HUDEP-2 (cell line): ENCODE results near the gene CPN2.

Experiments
- DNase-seq, 76 experiments: peaks; one replicate each; lab custom pipeline; 2025; ENCODE audit not compliant: unreplicated experiment in 76 of 76; lab: John Stamatoyannopoulos, UW

The CPN2 gene

GRCh38 chr3:194300382-194300758 is 50.8 kb downstream of the CPN2 start:
- DNase-seq = no peak

DNA sequence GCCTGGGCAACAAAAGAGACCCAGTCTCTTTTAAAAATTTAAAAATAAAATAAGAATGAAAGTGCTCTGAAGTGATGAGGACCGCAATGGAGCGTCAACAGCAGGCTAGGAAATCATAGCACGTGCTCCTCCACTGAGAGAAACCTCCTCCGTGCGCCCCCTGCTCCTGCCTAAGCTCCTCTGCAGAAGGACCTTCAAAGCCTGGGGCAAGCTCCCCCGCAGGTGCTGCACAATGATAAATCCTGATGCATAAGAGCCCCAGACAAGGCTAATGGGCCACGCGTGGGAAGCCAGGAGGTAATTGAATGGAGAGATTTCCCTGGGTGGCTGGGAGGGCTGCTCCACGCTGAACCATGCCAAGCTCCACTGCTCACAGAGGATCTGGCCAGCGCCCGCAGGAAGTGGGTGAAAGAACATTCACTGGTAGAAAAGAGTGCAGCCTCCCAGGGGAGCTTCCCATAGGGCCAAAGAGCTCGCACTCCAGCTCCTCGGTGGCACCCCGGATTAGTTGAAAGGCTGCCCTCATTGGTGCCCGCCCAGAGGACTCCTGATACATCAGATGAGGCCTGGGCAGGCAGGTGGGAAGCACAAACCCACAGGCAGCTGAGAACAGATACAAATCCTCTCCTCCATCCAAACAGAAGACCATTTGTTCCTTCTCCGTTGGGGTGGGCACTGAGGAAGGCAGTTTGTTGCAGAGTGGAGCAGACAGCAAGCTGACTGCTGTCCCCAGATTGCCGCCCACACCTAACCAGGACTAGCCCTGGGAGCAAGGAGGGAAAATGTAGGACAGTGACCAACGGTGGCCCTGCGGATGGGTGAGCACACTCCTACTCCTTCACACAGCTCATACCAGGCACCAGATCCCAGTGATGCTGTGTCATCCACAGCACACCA is 52.5 kb downstream of the CPN2 start:
- DNase-seq = no peak

DNA sequence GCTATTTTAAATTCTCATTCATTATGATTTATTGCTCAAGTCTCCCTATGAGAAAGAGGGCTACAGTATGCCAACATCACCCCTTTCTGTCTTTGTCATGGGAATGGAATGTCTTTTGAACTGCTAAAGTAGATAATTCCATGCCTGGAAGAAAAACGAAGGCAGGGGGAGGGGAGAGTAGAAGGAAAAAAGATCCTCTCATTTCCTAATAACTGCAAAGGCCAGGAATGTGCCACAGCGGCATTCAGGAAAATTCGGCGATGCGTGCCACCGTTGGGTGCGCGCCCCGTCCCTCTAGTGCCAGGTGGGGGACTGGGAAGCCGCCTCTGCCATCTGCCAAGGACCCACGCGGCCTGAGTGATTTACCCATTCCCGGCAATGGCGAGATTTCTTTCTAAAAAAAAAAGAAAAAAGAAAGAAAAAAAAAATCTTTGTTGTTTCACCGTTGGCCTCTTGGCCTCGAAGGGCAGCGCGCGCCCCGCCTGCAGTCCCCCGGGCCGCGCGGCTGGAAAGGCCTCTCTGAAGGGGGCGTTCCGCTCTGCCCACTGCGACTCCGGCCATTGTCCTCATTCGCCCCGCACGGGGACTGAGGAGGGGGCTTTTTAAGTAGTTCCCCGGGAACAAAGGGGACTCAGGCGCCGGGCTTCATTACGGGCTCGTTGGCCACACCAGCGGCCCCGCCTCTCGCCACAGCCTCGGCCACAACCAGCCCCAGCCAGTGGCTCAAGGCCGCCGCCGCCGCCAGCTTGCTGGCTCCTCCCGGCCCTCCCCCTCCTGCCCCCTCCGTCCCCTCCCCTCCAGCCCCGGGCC is 54.5 kb downstream of the CPN2 start:
- no peak for DNase-seq

DNA sequence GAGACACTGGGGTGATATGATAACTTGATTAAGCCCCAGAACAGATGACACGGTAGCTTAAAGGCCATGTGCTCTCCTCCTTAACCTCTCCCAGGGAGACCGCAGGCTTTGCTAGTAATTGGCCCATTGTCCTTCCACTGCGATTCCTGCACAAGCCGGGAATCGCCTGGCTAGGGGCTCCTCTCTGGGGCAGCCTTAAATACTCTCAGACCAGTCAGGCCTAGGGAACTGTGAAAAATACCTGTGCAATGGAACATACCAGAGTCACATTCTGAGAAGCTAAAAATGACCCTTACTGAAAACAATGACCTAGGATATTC is 56.3 kb downstream of the CPN2 start:
- DNase-seq = no peak

DNA sequence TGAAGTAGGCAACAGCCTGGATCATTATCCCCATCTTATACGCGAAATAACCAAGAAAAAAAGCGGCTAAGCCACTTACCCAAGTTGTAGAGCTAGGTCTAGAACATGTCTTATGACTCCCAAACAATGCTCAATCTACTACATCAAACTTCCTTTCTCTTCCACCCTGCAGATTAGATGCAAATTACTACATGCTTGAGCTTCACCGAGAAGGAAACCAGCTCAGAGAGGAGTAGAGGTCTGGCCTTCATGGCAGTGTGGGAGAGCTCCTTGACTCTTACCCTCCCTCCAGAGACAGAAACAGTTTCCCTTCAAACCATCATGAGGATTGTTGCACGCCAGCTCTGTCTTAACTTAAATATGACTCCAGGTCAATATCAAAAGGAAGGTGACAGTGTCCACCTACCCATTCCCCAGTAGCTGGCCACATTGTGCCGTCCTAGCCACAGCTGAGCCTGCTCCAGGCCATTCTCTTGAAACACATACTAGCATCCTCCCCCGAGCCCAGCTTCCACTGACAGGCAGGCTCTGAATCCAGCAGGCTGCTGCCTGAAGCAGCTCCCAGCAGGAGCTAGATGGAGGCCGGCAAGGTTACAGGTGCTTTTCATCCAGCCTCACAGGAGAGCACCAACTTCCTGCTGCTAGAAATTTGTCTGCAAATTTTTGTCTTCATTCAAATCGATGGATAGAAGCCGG is 56.8 kb downstream of the CPN2 start:
- DNase-seq = no peak

- DNase-seq = no peak
These were observed 57.5 kb downstream of the CPN2 start for GRCh38 chr3:194293546-194294198.

GRCh38 chr3:194292331-194292730 is 58.8 kb downstream of the CPN2 start:
- no peak for DNase-seq
